Cortex of kidney (tissue), 1 donor: ENCODE data around the gene UTRN.

ENCODE experiments used
- DNase-seq: peaks from one replicate; lab custom pipeline; 2025; lab: John Stamatoyannopoulos, UW

Gene UTRN

DNA sequence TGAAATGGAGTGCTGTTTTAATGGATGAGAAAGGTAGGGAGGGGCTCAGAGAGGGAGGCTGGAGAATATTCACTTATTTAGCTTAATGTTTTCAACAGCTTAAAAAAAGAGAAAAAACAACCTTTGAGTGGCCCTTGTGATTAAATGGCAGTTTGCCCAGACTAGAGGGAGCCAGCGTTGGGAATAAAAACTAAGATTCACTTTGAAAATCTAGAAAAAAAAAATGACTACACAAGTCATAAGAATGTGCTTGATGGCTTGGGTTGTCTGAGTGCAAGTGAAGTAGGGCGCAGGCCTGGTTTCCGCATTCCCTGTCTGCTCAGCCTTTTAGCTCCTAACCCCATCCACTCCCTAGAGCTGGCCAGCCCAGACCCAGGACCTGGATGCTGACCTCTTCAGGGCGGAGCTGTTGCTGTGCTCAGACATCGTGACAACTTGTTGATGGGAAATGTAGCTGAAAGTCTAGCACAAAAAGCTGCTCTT, 28.9 kb downstream of the UTRN start:
- no peak for DNase-seq

DNA sequence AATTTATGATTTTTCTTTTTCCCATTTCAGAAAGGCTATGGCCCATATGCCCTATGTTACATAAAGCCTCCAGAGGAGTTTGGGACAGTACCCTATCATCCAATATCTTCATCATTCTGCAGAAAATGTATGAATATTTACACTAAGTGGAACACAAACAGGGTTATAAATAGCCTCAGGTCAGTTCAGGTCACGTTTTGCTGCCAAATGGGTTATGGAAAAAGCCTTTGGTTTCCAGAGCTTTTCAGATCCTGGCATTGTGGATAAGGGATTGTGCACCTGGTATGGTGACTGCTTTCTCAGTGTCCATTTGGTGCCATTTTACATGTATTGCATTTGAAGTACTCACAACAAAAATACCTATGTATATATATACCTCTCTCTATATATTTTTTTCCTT, 29.4 kb downstream of the UTRN start:
- no peak for DNase-seq

- no peak for DNase-seq
Measured at GRCh38 chr6:144315226-144315980, 30.3 kb downstream of the UTRN start.

DNA sequence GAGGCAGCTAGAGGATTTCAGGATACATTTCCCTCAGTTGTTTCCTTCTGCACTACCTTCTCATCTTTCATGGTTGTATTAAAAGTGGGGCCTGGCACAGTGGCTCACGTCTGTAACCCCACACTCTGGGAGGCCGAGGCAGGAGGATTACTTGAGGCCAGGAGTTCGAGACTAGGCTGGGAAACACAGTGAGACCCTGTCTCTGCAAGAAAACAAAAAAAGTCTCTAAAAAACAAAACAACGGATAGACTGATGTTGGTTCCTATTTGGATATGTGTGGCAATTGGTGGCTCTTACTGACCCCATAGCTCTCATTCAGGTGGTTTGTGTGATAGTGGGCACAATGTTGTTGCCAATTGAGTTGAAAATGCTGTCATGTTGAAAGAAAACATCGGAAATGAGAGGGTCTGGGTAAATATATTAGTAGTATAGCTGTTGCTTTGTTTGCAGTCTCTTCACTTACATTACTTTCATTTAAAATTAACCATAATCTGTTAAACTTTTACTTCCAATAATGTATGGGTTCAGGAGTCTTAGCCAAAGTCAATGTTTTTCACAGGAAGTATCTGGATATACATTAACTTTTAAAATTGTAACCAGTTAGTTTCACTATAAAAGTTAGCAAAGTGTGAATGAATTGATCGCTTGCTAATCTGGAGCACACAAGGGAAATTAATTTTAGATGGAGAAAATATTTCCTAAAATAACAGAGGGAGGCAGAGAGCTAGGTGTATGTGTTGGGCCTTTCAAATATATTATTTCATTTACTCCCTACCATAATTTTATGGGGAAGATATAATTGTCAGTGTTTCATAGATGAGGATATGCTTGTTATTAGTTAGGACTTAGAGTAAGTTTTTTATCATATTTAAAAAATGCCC, 31.1 kb downstream of the UTRN start:
- DNase-seq, result no peak

DNA sequence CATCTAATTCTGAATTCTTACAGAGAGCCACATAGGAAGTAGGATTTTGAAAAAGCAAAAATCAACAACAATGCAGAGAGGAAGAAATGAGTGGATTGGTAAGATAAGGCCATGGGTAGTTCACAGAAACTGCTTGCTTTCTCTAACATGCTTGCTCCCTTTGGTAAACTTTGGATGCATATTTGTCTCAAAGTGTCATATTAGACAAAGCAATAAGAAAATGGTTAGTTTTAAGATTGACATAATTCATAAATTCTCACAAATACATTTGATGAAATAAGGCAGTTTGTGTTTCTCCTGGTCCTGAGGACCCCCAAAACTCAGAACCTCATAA, 31.7 kb downstream of the UTRN start:
- no peak for DNase-seq

- no peak for DNase-seq
Measured at GRCh38 chr6:144317736-144318135, 32.6 kb downstream of the UTRN start.

GRCh38 chr6:144319211-144319610, 34.1 kb downstream of the UTRN start:
- DNase-seq, result no peak

- DNase-seq, result no peak
Measured at GRCh38 chr6:144320741-144321140, 35.6 kb downstream of the UTRN start.

DNA sequence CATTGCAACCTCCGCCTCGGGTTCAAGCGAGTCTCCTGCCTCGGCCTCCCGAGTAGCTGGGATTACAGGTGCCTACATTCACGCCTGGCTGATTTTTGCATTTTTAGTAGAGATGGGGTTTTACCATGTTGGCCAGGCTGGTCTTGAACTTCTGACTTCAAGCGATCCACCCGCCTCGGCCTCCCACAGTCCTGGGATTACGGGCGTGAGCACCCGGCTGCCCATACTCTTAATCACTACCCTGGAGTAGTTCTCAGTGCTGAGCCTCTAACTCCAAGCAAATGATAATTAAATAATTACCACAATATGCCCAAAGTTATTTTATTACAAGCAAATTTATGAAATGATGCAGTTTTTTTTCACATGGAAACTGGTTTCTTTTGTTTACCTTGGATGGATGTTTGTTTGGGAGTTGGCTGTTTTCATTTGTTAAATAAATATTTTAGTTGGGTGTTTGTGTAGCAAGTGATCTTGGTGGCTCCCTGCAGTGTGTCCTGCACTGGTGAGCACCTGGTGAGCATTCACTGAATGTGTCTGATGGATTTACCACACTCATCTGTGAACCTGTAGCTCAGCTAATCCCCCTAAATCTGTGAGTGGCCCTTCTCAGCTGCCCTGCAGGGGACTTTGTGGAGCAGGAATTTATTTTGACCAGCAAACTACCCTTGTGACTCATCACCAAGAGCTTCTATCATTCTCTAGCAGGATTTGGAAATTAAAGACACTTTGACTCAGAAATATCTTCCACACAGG, 36.9 kb downstream of the UTRN start:
- no peak for DNase-seq

- DNase-seq, result no peak
Measured at GRCh38 chr6:144325232-144325631, 40.1 kb downstream of the UTRN start.

DNA sequence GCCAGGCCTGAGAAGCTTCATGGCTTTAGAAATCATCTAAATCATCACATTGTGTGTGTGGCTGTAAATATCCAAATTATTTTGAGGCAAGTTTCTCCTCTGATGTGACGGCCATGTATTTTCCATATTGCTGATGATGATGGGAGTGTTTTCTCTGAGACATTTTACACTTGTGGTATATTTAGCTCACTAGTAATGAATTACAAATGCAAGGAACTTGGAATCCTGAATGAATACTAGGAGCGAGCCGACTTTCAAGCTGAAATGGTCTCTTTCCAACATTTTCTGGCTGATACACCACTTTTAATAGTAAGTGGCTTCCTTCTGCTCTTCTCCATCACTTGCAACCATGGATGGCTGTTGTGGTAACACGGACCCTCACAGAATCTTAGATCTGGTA, 41.3 kb downstream of the UTRN start:
- no peak for DNase-seq

- no peak for DNase-seq
Measured at GRCh38 chr6:144327081-144327480, 41.9 kb downstream of the UTRN start.

DNA sequence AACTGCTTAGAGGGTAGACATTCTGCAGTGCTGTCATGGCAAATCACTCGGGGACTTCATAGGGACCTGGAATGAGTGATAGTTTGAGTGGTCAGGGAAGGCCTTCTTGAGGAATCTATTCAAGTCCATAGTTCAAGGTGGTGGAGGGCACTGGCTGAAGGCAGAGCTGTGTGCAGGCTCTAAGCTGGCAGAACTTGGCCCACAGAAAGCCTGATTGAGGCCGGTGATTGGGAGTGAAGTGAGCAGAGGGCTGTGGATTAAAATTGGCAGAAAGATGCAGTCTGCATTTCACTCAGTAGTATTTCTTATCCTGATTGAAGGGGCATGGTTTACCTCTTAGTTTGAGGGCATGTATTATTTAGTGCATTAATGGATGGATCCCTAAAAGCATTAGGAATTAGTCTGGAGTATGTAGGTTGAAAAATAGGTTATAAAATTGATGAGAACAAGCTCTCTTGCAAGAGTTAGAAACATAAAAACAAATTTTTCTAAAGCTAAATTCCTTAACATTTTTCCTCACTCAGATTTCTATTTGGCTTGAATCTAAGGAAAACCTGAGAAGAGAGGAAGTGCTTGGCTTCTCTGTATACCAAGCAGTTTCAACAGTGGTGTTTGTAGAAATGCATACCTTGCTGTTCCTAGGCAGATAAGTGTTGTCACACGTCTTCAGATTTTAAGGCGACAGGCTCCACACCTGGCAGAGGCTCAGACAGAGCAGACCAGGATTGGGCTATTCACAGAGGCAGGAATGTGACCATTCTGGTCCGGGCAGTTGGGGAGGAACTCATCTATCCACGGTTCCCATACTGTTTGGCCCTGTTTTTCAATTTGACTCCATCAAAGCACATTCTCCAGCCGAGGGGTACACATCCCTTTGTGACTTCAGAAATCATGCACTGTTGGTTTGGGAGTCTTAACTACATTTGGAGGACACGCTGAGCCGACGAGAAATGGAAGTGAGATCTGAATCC, 45.2 kb downstream of the UTRN start:
- DNase-seq, result no peak

DNA sequence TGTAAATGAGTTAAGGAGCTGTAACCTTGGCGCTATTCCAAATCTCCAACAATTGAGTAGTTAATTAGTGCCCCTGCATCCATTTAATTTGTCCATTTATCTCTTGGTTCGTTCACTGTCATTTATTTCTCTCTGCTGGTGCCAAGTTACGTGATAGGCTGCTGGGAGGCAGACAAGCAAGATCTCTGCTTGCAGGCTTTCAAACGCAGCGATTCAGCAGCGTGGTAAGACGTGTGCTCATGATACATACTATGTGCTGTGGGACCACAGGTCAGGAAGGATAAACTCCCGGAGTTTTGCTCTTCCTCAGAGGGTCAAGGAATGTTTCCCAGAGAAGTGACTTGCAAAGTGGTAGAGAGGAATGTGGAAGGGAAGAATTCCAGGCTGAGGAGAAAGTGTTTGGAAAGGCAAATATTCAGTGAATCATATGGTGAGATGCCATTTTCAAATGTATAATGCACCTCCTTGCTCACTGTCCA, 46.4 kb downstream of the UTRN start:
- no peak for DNase-seq

GRCh38 chr6:144332177-144332576, 47.0 kb downstream of the UTRN start:
- no peak for DNase-seq

DNA sequence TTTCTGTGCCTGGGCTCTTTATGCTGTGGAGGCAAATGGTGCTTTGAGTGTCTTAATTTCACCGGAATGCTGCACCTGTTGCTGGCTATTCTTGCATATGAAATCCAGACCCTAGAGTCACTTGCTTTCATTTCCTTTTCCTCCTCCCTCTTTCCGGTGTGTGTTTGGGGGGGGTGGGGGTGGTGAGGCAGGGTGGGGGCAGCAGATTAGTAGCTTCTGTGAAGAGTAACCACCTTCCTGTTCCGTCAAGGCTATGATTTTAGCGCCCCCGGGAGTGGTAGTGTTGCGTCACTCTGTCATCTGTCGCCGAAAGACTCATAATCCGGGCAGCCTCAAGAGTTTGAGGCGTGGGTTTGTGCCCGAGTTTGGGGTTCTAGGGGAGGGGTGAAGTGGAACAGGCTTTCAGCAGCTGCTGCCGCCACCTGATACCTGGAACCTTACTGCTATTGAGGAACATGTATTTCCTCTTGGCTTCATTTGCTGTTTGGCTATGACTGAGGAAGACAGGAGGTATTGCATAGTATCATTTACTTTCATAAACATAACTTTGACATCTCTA, 49.1 kb downstream of the UTRN start:
- no peak for DNase-seq
